CD4-positive, alpha-beta T cell treated with Interleukin-17A for 1 hour (primary cell): ENCODE results near the gene RTN4.
A peak's percentile ranks its signal among the peaks of the same experiment; 100 is the strongest.

ENCODE experiments used
- DNase-seq: peaks from one replicate; pipeline ENCODE4 v3.0.0-alpha.2; 2020

RTN4 gene

GRCh38 chr2:55031505-55031904, 18.7 kb downstream of the RTN4 start:
- DNase-seq, result no peak

- no peak for DNase-seq
These were observed 19.5 kb downstream of the RTN4 start for GRCh38 chr2:55030766-55031165.

- no peak for DNase-seq
These were observed 21.2 kb downstream of the RTN4 start for GRCh38 chr2:55029098-55029497.

GRCh38 chr2:55027226-55027625, 23.0 kb downstream of the RTN4 start:
- DNase-seq, result no peak

GRCh38 chr2:55026202-55026601, 24.0 kb downstream of the RTN4 start:
- no peak for DNase-seq

- no peak for DNase-seq
These were observed 24.6 kb downstream of the RTN4 start for GRCh38 chr2:55025627-55026026.

GRCh38 chr2:55025082-55025481, 25.2 kb downstream of the RTN4 start:
- no peak for DNase-seq

- DNase-seq, result no peak
These were observed 27.8 kb downstream of the RTN4 start for GRCh38 chr2:55022476-55022875.

GRCh38 chr2:55019526-55020258, 30.6 kb downstream of the RTN4 start:
- DNase-seq, result no peak

GRCh38 chr2:55018619-55019018, 31.6 kb downstream of the RTN4 start:
- DNase-seq, result no peak

- DNase-seq, result no peak
These were observed 32.4 kb downstream of the RTN4 start for GRCh38 chr2:55017880-55018279.

GRCh38 chr2:55017428-55017827, 32.8 kb downstream of the RTN4 start:
- DNase-seq, result no peak

GRCh38 chr2:55014962-55015939, 35.0 kb downstream of the RTN4 start:
- DNase-seq, result peak; percentile 68

- DNase-seq, result no peak
These were observed 36.3 kb downstream of the RTN4 start for GRCh38 chr2:55013936-55014335.

GRCh38 chr2:55012672-55013484, 37.4 kb downstream of the RTN4 start:
- no peak for DNase-seq

- no peak for DNase-seq
These were observed 38.2 kb downstream of the RTN4 start for GRCh38 chr2:55011831-55012671.

- no peak for DNase-seq
These were observed 39.3 kb downstream of the RTN4 start for GRCh38 chr2:55010915-55011314.

- DNase-seq, result peak; percentile 68
These were observed 40.1 kb downstream of the RTN4 start for GRCh38 chr2:55010149-55010591.

- DNase-seq, result peak; percentile 14
These were observed 40.8 kb downstream of the RTN4 start for GRCh38 chr2:55009277-55010060.

GRCh38 chr2:55006306-55006705, 43.9 kb downstream of the RTN4 start:
- DNase-seq, result no peak
